ENCODE measurements around the gene RNF114. TPM values are rescaled to one million over a fixed set of nuclear protein-coding genes. Genes with fewer than 3 reads are reported as not detected.

RNF114 gene
- total and polyA plus RNA-seq, 2 donors from 2014 or later: 70.7 to 89.2 TPM

- H3K36me3 ChIP-seq (ENCODE audit: control insufficient read depth in 2 of 3, insufficient read depth in 3 of 3, low read length in 3 of 3): peaks cover 2 to 17% (median 9%) of the 10 kb centered on the region in 3 donors
- H3K9ac ChIP-seq (ENCODE audit: low read length in 3 of 3): no peak overlapping the region
- FAIRE-seq: no peak
- DNase-seq: no peak
- H3K27ac ChIP-seq (ENCODE audit: low read depth in 2 of 2, low read length in 2 of 2): no peak overlapping the region
- intact Hi-C loops (cut with DNase I): no loop called here
- H3K4me1 ChIP-seq (ENCODE audit: control insufficient read depth in 2 of 3, insufficient read depth in 2 of 3, low read depth in 1 of 3, low read length in 3 of 3): no peaks in the 10 kb centered on the region
- H3K27me3 ChIP-seq (ENCODE audit: control insufficient read depth, insufficient read depth, low read length): no peaks in the 10 kb centered on the region
- TF ChIP-seq, protein P1, sequence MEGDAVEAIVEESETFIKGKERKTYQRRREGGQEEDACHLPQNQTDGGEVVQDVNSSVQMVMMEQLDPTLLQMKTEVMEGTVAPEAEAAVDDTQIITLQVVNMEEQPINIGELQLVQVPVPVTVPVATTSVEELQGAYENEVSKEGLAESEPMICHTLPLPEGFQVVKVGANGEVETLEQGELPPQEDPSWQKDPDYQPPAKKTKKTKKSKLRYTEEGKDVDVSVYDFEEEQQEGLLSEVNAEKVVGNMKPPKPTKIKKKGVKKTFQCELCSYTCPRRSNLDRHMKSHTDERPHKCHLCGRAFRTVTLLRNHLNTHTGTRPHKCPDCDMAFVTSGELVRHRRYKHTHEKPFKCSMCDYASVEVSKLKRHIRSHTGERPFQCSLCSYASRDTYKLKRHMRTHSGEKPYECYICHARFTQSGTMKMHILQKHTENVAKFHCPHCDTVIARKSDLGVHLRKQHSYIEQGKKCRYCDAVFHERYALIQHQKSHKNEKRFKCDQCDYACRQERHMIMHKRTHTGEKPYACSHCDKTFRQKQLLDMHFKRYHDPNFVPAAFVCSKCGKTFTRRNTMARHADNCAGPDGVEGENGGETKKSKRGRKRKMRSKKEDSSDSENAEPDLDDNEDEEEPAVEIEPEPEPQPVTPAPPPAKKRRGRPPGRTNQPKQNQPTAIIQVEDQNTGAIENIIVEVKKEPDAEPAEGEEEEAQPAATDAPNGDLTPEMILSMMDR (IDR thresholded peaks at IDR 0.05; ENCODE audit: borderline replicate concordance, extremely low read depth, insufficient read depth): no peak
- H3K4me3 ChIP-seq (ENCODE audit: low read length in 3 of 3): no peak overlapping the region
- no peaks in the 10 kb centered on the region for H3K9me3 ChIP-seq (ENCODE audit: control insufficient read depth in 2 of 3, insufficient read depth in 1 of 3, low read length in 3 of 3)
Observed at GRCh38 chr20:49901588-49901987, 34.6 kb upstream of the RNF114 start.

GRCh38 chr20:49904440-49905214 is 31.6 kb upstream of the RNF114 start:
- FAIRE-seq: no peak
- intact Hi-C loops (cut with DNase I): no loop called here

GRCh38 chr20:49905415-49906091 is 30.6 kb upstream of the RNF114 start:
- no peak overlapping the region for H3K4me3 ChIP-seq (ENCODE audit: low read length in 3 of 3)
- H3K27ac ChIP-seq (ENCODE audit: low read depth in 2 of 2, low read length in 2 of 2): no peak overlapping the region
- no peaks in the 10 kb centered on the region for H3K9me3 ChIP-seq (ENCODE audit: control insufficient read depth in 2 of 3, insufficient read depth in 1 of 3, low read length in 3 of 3)
- TF ChIP-seq, protein P1 (IDR thresholded peaks at IDR 0.05; ENCODE audit: borderline replicate concordance, extremely low read depth, insufficient read depth): no peak
- H3K4me1 ChIP-seq (ENCODE audit: control insufficient read depth in 2 of 3, insufficient read depth in 2 of 3, low read depth in 1 of 3, low read length in 3 of 3): peaks cover 0 to 2% (median 0%) of the 10 kb centered on the region in 3 donors
- no peaks in the 10 kb centered on the region for H3K27me3 ChIP-seq (ENCODE audit: control insufficient read depth, insufficient read depth, low read length)
- H3K36me3 ChIP-seq (ENCODE audit: control insufficient read depth in 2 of 3, insufficient read depth in 3 of 3, low read length in 3 of 3): peaks cover 2 to 29% (median 17%) of the 10 kb centered on the region in 3 donors
- FAIRE-seq (no peak), DNase-seq (peak in 1 of 5 donors; percentile 28)
- no peak overlapping the region for H3K9ac ChIP-seq (ENCODE audit: low read length in 3 of 3)
- intact Hi-C loops (cut with DNase I): no loop called here

More at GRCh38 chr20:49904440-49905214, 31.6 kb upstream of the RNF114 start:
- Histone ChIP-seq H3K4me3 (ENCODE audit: low read length in 3 of 3) (no peak overlapping the region), H3K4me1 (ENCODE audit: control insufficient read depth in 2 of 3, insufficient read depth in 2 of 3, low read depth in 1 of 3, low read length in 3 of 3) (no peaks in the 10 kb centered on the region), H3K9ac (ENCODE audit: low read length in 3 of 3) (no peak overlapping the region), H3K9me3 (ENCODE audit: control insufficient read depth in 2 of 3, insufficient read depth in 1 of 3, low read length in 3 of 3) (no peaks in the 10 kb centered on the region), H3K27ac (ENCODE audit: low read depth in 2 of 2, low read length in 2 of 2) (no peak overlapping the region), H3K27me3 (ENCODE audit: control insufficient read depth, insufficient read depth, low read length) (no peaks in the 10 kb centered on the region), H3K36me3 (ENCODE audit: control insufficient read depth in 2 of 3, insufficient read depth in 3 of 3, low read length in 3 of 3) (peaks cover 2 to 29% (median 17%) of the 10 kb centered on the region in 3 donors)
- TF ChIP-seq, protein P1 (IDR thresholded peaks at IDR 0.05; ENCODE audit: borderline replicate concordance, extremely low read depth, insufficient read depth): no peak
- DNase-seq: peak in 1 of 5 donors; percentile 24
